HG03175 (cell line): ENCODE data around the gene HACE1.
"Not testable (repeated sequence)": the region's sequence is repeated elsewhere in the genome, so short reads cannot be mapped to it uniquely, and the experiment has no call there.

Experiments
- ATAC-seq: cut with Tn5 transposase; IDR thresholded peaks from one replicate; pipeline ENCODE4 v1.9.1; 2021; ENCODE audit warnings: mild to moderate bottlenecking, moderate library complexity; ENCODE audit not compliant: unreplicated experiment

Gene HACE1

GRCh38 chr6:104835782-104836181, 23.9 kb downstream of the HACE1 start:
- no peak for ATAC-seq

GRCh38 chr6:104829183-104829958, 30.3 kb downstream of the HACE1 start:
- ATAC-seq = no peak

- no peak for ATAC-seq
Observed at GRCh38 chr6:104828478-104828877, 31.2 kb downstream of the HACE1 start.

GRCh38 chr6:104820820-104821219, 38.9 kb downstream of the HACE1 start:
- not testable (repeated sequence) for ATAC-seq

- no peak for ATAC-seq
Observed at GRCh38 chr6:104816125-104816524, 43.6 kb downstream of the HACE1 start.

- no peak for ATAC-seq
Observed at GRCh38 chr6:104814743-104815142, 45.0 kb downstream of the HACE1 start.

- no peak for ATAC-seq
Observed at GRCh38 chr6:104813552-104813951, 46.2 kb downstream of the HACE1 start.

- ATAC-seq = no peak
Observed at GRCh38 chr6:104809116-104809515, 50.6 kb downstream of the HACE1 start.

- ATAC-seq = not testable (repeated sequence)
Observed at GRCh38 chr6:104805335-104805734, 54.4 kb downstream of the HACE1 start.

GRCh38 chr6:104799134-104799657, 60.5 kb downstream of the HACE1 start:
- no peak for ATAC-seq

GRCh38 chr6:104796031-104796785, 63.5 kb downstream of the HACE1 start:
- no peak for ATAC-seq

GRCh38 chr6:104795363-104795762, 64.4 kb downstream of the HACE1 start:
- no peak for ATAC-seq

- peak; percentile 75 for ATAC-seq
Observed at GRCh38 chr6:104789770-104790190, 69.9 kb downstream of the HACE1 start.

- ATAC-seq = no peak
Observed at GRCh38 chr6:104788400-104788799, 71.3 kb downstream of the HACE1 start.

GRCh38 chr6:104787305-104787704, 72.4 kb downstream of the HACE1 start:
- no peak for ATAC-seq

- no peak for ATAC-seq
Observed at GRCh38 chr6:104784884-104785283, 74.8 kb downstream of the HACE1 start.

- ATAC-seq = peak; percentile 83
Observed at GRCh38 chr6:104771258-104771832, 88.4 kb downstream of the HACE1 start.

GRCh38 chr6:104768906-104769305, 90.8 kb downstream of the HACE1 start:
- no peak for ATAC-seq

- ATAC-seq = no peak
Observed at GRCh38 chr6:104766595-104766994, 93.1 kb downstream of the HACE1 start.

GRCh38 chr6:104754788-104755409, 104.8 kb downstream of the HACE1 start:
- ATAC-seq = no peak

GRCh38 chr6:104753251-104753650, 106.5 kb downstream of the HACE1 start:
- no peak for ATAC-seq
